Urinary bladder (tissue), 4 donors: ENCODE results near the gene CAV2. TPM values are rescaled to one million over a fixed set of nuclear protein-coding genes. Genes with fewer than 3 reads are reported as not detected.

Source experiments
- DNase-seq: peaks from one replicate; pipeline ENCODE4 v3.0.0-alpha.2; 2015; ENCODE audit errors: extremely low spot score
- H3K27ac ChIP-seq: one replicate; pipeline ENCODE4 v1.5.1; 2013; ENCODE audit warnings: low read depth, mild to moderate bottlenecking, moderate library complexity
- H3K36me3 ChIP-seq: one replicate; pipeline ENCODE4 v1.6.1; 2013; ENCODE audit warnings: mild to moderate bottlenecking, moderate library complexity; ENCODE audit not compliant: insufficient read depth
- H3K4me1 ChIP-seq: one replicate; pipeline ENCODE4 v1.6.1; 2013; ENCODE audit warnings: mild to moderate bottlenecking, moderate library complexity; ENCODE audit not compliant: insufficient read depth
- H3K4me3 ChIP-seq: one replicate; pipeline ENCODE4 v1.5.1; 2013; ENCODE audit warnings: low read depth, low read length
- WGBS: extraction: QIAGEN DNeasy Blood & Tissue Kit; methylation state at CpG from one replicate; pipeline ENCODE4 v1.1.7; 2013; 5-methylcytosine and 5-hydroxymethylcytosine counted together
- polyA plus RNA-seq: library from polyadenylated mRNA; stranded (reverse); fragments of 200-250 nt; gene quantifications from one replicate; pipeline ENCODE4 v1.2.3, GENCODE V29; 2013
- total RNA-seq: library from RNA; depleted of rRNA; stranded (reverse); fragments of >200 nt; gene quantifications from one replicate; pipeline ENCODE4 v1.2.3, GENCODE V29; 2014
- donor health status: healthy with polysubstance abuse.
- donor health status: healthy.

Gene CAV2
- total and polyA plus RNA-seq, 2 donors, result 86.5 to 139 TPM

DNA sequence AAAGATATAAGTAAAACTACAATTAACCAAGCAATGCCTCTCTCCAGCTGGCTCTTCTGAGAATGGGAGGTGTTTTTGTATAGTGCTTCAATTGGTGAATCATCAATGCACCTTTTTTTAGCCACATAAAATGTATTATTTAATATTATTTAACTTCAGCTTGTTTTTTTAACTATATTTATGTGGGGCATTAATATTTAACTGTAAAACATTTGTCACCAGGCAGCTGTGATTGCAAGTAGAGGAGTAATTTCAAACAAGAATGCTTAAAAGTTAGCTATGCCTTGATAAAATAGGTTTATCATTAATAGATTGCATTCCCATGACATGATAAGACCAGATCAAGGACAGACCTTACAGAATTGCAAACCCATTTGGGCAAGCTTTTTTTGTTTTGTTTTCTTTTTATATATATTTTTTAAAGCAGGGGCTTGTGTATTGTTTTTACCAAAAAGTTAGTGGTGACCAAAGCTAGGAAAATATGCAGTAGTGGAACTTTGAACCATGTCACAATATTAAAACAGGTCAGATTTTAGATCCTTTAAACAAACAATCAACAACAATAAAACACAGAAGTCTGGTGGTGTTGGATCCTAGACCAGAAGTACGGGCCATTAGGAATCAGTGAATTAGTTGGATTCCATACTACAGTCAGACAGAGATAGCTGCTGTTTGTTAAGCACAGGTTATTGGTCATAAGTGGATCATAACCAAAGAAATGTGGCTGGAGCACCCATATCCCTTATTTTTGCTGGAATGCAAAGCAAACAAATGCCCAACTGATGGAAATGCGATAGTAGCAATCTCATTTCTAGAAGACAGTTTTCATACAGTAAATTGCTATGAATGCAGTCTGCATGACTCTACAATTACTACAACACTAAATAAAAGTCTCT lies 2.9 kb downstream of the CAV2 start:
- DNase-seq, result no peak
- Histone ChIP-seq H3K27ac (no peak overlapping the region), H3K36me3 (no peaks in the 10 kb centered on the region), H3K4me1 (no peaks in the 10 kb centered on the region), H3K4me3 (no peak overlapping the region)
- WGBS, result 67% methylated on average over 2 of the region's 2 CpGs

DNA sequence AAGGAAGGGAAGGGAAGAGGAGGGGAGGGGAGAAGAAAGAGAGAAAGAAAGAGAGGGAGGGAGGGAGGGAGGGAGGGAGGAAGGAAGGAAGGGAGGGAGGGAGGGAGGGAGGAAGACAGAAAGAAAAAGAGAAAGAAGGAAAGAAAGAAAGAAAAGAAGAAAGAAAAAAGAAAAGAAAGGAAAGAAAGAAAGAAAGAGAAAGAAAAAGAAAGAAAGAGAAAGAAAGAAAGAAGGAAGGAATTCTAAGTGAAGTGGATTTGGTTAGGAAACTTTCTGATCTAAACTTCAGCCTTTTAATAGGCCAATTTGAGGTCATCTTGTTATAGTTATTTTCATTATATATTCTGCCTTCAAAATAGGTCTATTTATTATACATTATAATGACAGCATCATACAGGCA lies 4.3 kb downstream of the CAV2 start:
- H3K36me3 ChIP-seq, result no peaks in the 10 kb centered on the region
- no peaks in the 10 kb centered on the region for H3K4me1 ChIP-seq
- H3K27ac ChIP-seq, result peak overlapping the region; percentile 6
- H3K4me3 ChIP-seq, result no peak overlapping the region
- no peak for DNase-seq

DNA sequence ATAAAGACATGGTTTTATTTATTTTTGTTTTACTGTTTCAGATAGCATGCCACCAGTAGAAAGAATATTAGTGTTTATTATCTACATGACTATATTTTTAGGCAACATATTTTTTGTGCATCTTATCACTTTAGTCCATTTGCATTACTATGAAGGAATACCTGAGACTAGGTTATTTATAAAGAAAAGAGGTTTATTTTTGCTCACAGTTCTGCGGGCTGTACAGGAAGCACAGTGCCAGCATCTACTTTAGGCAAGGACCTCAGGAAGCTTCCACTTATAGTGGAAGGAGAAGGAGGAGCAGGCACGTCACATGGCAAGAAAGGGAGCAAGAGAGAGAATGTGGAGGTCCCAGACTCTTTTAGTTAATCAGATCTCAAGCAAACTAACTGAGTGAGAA lies 5.7 kb downstream of the CAV2 start:
- Histone ChIP-seq H3K36me3 (no peaks in the 10 kb centered on the region), H3K27ac (no peak overlapping the region), H3K4me1 (no peaks in the 10 kb centered on the region), H3K4me3 (no peak overlapping the region)
- WGBS, result 71% methylated on average over 2 of the region's 2 CpGs
- DNase-seq, result no peak

DNA sequence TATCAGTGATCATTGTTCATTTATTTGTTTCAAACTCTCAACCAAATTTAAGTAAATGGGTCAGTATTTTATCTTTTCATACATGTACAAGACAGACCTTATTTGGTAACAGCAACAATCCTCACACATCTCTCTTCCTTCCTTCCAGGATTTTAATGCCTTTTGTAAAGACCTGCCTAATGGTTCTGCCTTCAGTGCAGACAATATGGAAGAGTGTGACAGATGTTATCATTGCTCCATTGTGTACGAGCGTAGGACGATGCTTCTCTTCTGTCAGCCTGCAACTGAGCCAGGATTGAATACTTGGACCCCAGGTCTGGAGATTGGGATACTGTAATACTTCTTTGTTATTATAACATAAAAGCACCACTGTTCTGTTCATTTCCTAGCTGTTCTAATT lies 6.3 kb downstream of the CAV2 start:
- Histone ChIP-seq H3K4me3 (no peak overlapping the region), H3K36me3 (no peaks in the 10 kb centered on the region), H3K4me1 (no peaks in the 10 kb centered on the region), H3K27ac (no peak overlapping the region)
- no peak for DNase-seq
- WGBS, result 49% methylated on average over 3 of the region's 3 CpGs

DNA sequence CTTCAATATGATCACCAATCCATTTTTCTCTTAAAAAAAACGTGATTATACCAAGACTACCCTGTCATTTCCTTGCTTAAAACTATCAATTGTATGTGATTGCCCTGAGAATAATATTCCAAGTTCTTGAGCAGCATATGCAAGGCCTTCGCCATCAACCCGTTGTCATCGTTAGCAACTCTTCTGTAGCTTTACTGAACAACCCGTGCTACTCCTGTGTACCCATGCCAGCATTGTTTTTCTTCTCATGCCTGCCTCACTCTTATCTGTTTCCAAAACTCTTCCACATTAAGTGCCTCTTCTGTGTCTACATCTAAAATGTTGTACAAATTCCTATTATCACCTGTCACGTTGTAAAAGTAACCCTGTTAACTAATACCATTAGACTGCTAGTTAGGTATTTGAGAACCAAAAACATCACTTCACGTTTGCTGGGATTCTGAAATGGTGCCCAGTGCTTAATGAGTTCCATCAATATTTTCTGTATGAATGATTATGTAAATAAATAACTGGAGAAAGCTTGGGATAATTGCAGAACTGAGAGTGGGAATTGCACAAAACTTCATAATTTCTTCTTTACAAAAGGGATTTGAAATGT lies 10.5 kb downstream of the CAV2 start:
- no peak overlapping the region for H3K27ac ChIP-seq
- WGBS, result 79% methylated on average over 7 of the region's 7 CpGs
- H3K4me3 ChIP-seq, result no peak overlapping the region
- no peaks in the 10 kb centered on the region for H3K4me1 ChIP-seq
- H3K36me3 ChIP-seq, result no peaks in the 10 kb centered on the region
- DNase-seq, result no peak

DNA sequence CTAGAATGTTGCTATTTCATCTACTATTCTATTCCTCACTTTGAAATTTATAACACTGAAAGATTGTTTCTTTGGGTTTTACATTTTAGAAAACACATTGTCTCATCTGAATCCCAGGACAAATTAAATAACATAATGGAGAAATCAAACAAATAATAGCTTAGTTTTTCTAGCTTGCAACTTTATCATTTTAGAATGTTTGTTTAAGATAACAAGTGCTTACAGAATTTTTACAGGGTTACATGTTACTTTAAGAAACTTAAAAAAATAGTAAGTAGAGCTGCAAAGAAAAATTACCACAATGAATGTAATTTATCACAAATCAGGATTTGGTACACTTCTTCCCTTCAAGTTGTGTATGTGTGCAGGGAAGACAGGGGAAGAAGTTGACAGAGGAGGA lies 11.3 kb downstream of the CAV2 start:
- Histone ChIP-seq H3K4me3 (no peak overlapping the region), H3K27ac (peak overlapping the region; percentile 18), H3K4me1 (no peaks in the 10 kb centered on the region), H3K36me3 (no peaks in the 10 kb centered on the region)
- DNase-seq, result no peak

DNA sequence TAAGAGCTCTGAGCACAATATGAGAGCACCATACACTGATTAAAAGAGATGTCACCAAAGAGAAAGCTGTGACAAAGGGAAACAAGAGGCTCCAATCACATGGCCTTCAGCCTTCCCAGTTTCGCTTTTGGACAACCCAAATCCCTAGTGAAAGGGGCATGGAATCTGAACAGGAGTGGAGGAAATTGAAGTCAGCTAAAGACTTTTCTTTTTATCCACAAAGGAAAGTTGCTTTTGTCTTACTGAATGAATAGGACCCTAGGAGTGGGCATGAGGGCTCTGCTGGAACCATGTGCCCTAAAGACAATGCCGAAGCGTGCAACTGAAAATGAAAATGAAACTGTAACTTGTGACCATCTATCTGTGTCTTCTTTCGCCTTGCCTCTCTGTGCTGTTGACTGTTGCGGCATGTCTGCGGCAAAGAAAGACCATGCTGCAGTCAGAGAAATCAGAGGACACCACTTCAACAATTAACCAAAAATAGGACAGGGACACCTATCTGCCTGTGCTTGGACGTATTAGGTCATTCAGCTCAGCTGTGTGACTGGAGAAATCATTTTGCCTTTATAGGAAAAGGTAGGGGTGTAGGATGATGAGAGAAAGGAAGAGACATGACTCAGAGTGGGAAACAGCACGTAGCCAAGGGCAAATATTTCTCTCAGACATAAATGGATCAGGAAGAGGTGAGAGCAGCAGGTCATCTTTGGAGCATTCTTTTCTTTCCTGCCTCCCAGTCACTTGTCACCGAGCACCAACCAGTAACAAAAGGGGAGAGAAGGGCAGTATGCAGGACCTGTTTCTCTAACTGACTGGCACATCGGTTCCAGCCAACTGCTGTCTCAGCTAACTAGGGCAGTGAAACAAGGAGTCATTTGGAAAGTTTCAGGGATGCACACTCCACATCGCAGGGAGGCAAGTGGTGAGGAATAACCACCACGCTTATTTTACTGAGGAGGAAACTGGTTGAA lies 12.3 kb downstream of the CAV2 start:
- 54% methylated on average over 12 of the region's 12 CpGs for WGBS
- no peaks in the 10 kb centered on the region for H3K4me1 ChIP-seq

DNA sequence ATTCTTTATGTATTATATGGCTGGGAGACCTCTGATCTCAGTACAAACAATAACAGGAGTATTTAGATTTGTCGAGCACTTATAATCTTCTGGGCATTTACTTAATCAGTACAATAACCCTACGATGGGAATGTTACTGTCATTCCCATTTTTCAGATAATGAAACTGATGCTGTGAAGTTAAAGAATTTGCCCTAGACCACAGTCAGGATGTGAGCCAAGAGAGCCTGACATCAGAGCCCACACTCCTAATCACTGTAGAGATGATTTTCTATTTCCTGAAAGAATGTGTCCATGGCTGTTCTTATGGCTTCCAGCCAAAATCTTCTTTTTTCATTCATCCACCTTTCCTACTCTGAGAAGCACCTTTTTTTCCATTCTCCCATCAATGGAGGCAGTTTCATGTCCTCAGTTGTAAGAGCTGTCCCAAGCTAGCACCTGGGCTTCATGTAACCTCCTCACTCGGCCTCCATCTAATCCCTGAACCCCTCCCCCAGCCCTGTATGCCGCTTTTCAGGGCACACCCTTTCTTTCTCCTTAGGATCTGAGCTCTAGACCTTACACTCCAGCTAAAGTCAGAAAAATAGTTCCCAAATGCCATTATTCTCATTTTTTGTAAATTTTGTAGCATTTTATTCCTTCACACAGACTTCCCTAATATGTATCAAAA lies 13.1 kb downstream of the CAV2 start:
- no peaks in the 10 kb centered on the region for H3K36me3 ChIP-seq
- DNase-seq, result no peak
- 57% methylated on average over 4 of the region's 4 CpGs for WGBS
- H3K4me1 ChIP-seq, result no peaks in the 10 kb centered on the region
- no peak overlapping the region for H3K27ac ChIP-seq
- H3K4me3 ChIP-seq, result no peak overlapping the region

More for the DNA sequence above, 12.3 kb downstream of the CAV2 start:
- Histone ChIP-seq H3K27ac (peak overlapping the region; percentile 2), H3K36me3 (no peaks in the 10 kb centered on the region), H3K4me3 (peak overlapping the region; percentile 26)
- no peak for DNase-seq

DNA sequence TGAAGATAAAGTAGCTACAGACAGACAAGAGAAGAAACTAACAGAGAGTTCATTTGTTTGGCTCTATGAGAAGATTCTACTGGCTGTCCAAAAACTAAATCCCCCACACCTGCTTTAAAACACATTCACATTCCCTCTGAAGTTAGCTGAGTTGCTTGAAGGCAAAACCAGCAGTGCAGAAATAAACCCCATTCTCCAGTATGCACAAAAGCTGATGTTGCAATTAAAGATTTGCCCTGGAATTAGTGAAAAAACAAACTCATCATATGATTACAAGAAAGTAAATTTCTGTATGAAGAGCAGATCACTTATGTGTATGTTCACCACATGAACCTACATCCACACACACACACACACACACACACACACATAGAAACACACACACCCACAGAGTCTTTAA lies 16.0 kb downstream of the CAV2 start:
- H3K4me3 ChIP-seq, result no peak overlapping the region
- H3K4me1 ChIP-seq, result no peaks in the 10 kb centered on the region
- no peaks in the 10 kb centered on the region for H3K36me3 ChIP-seq
- H3K27ac ChIP-seq, result no peak overlapping the region
- DNase-seq, result no peak

DNA sequence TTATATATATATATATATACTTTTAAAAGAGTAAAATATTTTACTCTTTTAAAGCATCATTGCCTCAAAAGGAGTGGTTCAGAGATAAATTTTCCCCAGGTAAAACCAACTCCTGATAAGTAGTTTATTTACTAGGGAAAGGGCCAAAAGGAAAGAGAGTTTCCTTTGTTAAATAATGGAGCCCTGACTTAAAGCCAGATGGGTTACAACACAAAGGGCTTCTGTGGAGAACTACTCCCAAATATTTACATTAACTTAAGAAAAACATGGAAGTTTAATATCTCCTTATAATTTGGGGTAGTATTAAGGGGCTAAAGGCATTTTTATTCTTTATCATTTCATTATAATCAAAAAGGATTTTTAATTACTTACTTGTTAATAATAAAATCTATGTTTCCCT lies 16.8 kb downstream of the CAV2 start:
- Histone ChIP-seq H3K27ac (no peak overlapping the region), H3K4me3 (no peak overlapping the region), H3K4me1 (no peaks in the 10 kb centered on the region), H3K36me3 (no peaks in the 10 kb centered on the region)
- DNase-seq, result no peak

DNA sequence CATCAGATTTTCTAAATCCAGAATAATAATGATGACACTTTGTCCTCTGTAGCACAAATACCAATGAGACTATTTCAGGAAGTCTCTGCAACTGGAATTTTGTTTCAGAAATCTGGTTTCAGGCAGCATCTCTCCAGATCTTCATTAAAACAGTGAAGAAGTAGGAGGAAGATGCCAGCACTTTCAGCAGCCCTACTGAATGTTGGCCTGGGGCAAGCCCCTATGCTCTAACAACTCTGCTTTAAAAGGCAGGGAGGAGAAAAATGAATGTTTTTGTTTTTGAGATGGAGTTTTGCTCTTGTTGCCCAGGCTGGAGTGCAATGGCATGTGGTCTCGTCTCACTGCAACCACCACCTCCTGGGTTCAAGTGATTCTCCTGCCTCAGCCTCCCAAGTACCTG lies 18.1 kb downstream of the CAV2 start:
- DNase-seq, result no peak
- WGBS, result 95% methylated on average over 1 of the region's 1 CpG
- Histone ChIP-seq H3K27ac (no peak overlapping the region), H3K36me3 (no peaks in the 10 kb centered on the region), H3K4me1 (no peaks in the 10 kb centered on the region), H3K4me3 (no peak overlapping the region)

DNA sequence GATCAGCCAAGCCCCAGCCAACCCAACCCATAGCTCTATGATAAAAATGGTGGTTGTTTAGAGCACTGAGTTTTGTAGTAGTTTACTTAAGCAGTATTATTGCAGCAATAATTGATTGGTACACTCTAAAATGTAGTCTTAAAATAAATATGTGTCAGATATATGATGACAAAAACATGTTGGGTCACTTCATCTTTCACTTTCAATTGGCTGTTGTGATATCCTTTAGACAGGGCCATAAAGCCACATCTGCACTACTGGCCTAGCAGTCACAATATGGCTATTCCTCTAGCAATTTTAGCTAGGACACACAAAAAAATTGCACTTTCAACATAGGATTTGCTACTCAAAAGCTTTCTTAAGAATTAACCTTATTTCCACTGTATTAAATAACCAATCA lies 19.4 kb downstream of the CAV2 start:
- Histone ChIP-seq H3K4me1 (no peaks in the 10 kb centered on the region), H3K36me3 (no peaks in the 10 kb centered on the region), H3K27ac (no peak overlapping the region), H3K4me3 (no peak overlapping the region)
- no peak for DNase-seq

DNA sequence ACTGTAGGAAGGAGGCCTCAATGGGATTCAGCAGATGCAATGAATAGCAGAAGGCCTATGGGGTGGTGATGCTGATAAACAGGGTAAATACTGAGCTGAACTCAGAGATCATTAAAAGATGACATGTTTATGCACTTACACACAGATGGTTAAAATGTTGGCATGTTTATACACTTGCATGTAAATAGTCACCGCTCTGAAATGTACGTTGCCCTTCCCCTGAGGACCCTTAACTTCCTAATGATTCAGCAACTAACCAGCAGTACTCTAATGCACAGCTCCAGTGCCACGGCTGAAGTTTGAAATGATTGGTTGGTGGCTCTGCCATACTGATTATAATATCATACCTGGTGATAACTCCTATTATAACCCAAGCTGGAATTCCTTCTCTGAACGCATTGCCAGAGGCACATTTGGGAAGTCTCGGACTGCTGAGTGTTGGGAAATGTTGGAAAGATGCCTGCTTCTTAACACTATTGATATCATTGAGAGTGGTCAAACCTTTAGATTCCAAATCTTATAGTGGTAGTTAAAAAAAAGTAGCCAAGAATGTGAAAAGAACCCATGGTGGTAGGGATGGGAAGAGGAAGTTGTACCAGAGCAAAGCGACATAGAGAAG lies 21.6 kb downstream of the CAV2 start:
- Histone ChIP-seq H3K27ac (no peak overlapping the region), H3K36me3 (no peaks in the 10 kb centered on the region), H3K4me3 (no peak overlapping the region), H3K4me1 (no peaks in the 10 kb centered on the region)
- DNase-seq, result no peak
- WGBS, result 85% methylated on average over 6 of the region's 6 CpGs
